ENCODE measurements around the gene TACC3.

TACC3 gene

DNA sequence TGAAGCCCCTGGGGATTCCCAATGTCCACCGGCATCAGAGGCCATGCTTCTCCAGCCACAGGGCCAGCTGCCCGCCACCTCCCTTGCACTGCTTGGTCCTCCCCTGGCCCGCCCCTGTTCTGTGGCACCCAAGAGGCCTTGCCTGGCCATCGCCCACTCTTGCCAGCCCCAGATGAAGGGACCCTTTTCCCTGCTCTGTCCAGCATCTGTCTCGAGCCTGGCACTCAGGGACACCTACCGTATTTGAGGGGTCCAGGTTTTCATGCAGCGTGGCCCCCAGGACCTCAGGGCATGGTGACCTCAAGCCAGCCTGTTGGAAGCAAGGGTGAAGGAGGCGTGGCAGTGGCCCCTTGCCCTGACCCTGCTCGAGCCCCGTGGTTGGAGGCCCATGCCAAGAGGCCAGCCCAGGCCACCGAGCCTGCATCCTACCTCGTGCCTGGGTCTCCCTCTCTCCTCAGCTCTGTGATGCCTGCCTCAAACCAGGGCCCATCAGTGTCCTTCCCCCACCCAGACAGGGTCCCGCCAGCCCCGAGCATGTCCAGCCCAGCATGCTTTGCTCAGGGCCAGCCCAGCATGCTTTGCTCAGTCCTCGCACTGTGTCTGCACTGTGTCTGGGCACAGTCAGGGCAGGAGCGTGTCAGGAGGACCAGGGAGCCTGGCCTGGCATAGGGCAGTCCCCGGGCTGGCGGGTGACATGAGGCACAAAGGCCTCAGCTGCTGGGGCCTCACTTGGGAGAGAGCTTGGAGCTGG is 57.5 kb downstream of the TACC3 start:
- DNase-seq, result no peak

DNA sequence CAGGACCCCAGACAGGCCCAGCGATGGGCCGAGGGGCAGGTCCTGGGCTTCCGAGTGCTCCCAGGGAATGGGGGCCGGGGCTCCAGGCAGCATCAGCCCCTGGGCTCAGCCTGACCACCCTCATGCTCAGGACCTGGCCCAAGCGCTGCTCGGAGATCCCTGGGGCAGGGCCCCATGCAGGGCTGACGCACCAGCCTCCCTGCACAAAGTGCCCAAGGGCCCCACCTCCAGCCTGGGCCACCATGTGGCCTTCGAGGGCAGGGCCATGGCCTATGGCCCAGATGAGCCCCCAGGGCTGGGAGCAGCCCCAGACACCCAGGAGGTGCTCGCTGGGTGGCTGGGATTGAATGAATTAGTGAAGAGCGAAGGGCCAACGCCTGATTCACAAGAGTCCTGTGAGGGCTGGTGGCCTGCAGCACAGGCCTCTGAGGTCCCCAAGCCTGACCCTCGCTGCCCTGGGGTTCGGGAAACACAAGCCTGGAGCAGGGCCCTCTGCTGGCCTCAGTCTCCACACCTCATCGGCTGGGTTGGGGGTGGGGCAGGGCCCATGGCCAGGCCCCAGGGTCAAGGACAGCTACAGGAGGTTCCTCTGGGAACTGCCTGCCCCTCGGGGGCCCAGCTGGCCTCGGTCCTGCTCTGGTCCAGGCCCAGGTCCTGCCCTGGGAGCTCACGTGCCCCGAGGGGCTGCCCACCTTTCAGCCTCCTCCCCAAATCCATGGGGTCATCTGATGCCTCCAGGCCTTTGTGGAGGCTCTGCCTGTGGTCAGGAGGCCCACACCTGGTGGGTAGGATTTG is 58.5 kb downstream of the TACC3 start:
- no peak for DNase-seq

DNA sequence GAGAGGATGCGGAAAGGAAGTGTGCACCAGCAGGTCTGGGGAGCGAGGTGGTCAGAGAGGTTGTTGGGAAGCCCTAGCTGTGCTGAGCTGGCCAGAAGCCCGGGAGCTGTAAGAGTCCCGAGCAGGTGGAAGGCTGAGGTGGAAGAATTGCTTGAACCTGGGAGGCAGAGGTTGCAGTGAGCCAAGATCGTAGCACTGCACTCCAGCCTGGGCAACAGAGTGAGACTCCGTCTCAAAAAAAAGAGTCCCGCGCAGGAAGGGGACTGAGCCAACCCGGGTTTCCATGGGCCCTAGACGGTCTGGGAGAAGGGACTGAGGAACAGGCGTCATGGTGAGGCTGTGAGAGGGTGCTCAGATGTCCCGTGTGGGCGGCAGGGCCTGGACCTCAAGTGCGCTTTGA is 59.1 kb downstream of the TACC3 start:
- no peak for DNase-seq

DNA sequence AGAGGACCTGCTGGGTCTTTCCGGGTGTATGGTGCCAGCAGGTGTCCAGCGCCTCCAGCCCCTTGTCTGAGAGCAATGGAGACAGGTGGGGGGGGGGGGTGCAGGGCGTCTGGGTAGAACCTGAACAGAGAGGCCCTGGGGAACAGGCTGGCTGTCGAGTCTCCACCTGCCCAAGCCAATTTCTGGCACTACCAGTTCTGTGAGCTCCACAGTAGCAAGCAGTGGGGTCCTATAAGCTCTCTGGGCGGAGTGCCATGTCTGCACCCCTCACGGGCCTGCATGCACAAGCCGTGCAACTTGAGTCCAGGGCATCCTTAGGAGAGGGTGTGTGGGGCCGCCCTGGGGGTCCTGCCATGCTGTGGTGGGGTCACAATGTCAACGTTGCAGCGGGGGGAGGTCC is 61.7 kb downstream of the TACC3 start:
- DNase-seq, result no peak

DNA sequence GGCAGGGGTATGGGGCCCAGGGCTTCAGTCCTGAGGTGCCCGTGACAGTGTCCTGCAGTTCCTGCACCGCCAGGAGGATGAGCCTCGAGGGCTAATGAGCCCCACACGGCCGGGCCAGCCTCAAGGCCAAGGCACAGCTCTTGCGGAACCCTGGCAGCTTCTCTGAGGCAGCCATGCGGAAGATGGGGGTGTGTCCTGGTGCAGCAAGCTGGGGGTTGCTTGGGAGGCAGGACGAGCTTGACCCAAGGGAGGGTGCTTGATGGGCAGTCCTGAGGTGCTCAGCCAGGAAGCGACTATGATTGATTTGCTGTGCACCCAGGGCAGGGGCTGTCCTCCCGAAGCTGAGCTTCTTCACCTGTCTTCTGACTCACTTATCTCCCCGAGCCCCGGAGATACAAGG is 62.6 kb downstream of the TACC3 start:
- no peak for DNase-seq

DNA sequence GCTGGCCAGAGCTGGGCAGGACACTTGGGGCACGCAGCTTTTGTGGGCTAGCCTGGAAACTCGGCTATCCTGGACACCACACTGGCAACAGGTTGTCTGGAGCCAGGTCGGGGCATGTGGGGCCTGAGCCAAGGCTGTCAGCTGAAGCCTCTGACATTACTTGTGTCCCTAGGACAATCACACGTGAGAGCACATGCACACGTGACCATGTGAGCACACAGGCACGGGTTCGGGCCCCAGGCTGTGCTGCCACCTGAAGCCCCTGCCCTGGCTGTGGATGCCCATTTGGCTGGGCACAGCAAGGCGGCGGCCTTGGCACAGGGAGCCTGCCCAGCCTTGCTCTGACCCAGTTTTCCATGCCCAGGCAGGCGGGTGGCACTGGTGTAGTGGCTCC is 63.1 kb downstream of the TACC3 start:
- DNase-seq, result no peak

DNA sequence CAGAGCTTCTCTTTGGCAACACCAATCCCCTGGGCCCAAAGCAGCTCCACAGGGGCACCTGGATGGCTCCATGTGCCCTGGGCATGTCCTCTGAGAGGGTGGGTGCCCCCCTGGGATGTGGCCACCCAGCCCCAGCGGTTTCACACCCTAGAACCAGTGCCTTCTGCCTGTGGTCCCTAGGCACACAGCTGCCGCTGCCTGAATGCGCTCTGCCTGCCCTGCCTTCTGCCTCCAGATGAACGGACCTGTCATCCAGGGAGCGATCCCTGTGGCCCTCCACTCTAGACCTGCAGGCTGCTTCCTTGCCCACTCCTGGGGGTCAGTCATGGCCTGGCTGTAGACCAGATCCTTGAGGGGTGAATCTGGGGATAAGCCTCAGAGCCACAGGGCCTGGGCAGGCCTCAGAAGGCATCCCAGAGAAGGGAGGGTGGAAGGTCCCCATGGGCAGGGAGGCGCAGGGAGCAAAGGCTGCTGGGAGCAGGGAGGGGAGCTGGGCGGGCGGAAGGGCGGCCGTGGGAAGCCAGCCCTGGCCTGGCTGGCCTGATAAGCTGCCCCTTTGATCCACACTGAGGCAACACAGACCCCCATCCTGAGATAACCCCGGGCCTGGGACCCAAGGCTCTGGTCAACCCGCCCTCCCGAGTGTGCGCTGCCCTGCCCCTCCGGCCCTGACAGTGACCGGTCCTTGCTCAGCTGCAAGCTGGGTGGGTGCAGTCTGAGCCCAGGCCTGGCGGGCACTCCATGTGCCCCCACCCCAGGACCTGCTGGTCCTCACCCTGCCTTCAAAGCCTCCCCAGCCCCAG is 63.7 kb downstream of the TACC3 start:
- no peak for DNase-seq

DNA sequence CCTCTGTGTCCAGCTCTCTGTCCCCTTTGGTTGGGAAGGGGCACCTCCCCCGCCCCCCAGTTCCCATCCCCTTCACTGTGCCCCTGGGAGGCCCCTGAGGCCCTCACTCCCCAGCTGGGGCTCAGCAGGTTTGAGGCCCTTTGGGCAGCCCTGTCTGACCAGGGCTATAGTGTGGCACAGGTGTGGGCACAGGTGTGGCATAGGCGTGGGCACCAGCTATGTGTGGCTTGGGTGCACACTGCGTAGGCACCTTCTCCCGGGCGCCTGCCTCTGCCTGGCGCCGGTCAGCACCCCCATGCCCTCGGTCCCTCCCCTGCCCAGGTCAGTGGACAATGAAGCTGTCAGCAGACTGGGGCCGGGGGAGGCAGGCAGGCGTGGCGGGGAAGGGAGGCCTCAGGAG is 64.3 kb downstream of the TACC3 start:
- no peak for DNase-seq

DNA sequence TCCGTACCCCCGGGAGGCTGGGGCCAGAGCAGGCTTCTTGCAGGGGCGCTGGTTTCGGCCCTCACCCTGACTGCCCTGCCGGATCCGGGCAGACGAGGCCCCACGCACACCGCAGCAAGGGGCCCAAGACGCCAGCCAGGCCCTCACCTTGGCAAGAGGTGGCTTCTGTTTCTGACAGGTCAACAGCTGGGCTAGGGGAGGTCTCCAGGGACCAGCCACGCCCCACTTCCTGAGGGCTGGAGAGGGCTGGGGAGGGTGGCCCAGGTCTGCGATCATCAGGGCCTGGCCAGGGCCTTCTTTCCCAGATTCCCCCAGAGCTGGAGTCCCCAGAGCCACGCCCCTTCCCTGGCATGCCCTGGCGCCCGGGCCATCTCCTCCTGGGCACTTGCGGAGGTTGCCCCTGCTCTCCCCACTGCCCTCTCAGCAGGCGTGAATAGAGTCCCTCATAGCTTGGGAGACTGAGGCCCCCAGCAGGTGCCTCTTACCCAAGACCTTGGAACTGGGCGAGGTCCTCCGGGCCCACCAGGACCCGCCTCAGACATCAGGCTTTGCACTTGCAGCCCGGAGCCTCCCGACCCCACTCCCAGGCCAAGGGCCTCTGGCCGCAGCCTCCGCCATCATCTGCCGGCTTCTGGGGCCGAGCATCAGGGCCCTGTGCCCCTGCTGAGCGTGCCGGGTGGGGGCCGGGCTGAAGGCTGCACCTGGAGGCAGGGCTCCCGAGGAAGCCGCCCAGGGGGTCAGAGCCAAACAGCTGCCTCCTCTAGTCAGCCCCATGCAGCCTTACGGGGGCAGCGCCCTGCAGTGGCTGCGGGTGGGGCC is 65.4 kb downstream of the TACC3 start:
- no peak for DNase-seq

DNA sequence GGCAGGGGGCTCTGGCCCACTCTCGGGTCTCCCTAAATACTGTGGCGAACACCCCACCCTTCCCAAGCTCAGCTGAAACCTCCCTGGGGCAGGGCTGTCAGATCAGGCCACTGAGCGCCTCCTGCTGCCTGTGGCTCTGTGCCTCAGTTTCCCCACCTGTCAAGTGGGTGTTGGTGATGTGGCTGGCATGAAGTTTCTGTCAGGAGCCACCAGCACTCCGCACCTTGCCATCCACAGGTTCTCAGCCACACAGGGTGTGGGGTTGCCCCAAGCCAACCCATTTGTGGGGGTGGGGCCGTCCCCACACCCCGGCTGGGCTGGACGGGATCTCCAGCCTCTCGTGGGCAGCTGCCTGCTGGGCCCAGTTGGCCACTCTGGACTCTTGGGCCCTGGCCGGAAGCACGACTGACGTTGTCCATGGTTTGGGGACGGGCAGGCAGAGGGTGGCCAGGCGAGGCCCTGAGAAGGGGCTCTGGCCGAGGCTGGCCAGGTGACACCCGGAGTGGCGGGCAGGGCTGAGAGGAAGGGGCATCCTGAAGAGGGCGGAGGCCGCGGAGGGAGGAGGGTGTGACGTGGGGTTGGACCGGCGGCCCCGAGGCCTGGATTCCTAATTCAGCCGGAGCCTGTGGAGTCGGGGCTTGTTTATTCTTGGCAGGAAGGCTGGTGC is 66.2 kb downstream of the TACC3 start:
- DNase-seq, result no peak

DNA sequence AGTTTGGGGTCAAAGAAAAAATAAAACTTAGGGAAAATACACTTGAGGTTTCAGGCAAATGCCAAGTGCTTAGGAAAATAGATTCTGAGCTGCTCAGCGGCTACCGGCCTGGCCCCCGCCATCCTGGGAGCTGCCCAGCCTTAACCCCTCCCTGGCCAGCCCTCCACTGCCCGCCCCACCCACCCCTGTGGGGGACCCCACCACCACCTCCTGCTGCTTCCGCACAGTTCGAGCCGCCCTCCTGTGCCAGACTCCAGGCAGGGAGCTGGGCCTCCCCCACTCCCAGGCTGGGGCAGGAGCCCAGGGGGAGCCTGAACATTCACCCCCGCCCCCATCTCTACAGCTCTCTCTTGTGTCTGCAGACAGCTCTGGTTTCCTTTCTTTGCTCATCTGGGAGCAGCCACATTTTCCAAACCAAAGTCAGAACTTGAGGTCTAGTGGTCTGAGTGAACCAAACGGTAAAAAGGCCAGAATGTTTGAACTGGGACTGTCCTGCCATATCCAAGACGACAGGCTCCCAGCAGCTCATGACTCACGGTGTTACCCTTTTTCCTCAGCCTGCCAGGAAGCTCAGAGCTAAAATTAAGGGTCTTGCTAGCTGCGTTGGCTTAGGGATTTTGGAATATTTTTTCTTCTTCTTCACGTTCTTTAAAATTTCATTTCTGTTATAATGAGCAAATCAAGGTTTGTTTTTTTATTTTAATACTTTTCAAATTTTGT is 67.1 kb downstream of the TACC3 start:
- no peak for DNase-seq

DNA sequence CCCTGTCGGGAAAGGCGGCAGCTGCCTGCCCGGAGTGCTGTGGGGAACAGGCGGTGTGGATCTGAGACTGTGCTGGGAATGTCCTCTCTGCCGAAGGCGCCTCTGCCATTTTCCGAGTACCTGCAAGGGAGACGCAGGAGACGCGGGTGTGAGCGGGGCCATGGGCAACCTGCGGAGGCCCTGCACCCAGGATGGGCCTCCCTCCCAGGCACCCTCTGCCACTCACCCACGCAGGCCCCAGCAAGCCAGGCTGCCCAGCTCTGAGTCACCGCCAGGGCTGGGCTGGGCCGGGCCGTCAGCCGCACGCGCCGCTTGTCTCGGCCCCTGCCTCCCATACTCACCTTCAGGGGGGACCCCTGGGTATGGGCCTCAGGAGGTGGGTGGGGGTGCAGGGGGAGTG is 68.2 kb downstream of the TACC3 start:
- no peak for DNase-seq

DNA sequence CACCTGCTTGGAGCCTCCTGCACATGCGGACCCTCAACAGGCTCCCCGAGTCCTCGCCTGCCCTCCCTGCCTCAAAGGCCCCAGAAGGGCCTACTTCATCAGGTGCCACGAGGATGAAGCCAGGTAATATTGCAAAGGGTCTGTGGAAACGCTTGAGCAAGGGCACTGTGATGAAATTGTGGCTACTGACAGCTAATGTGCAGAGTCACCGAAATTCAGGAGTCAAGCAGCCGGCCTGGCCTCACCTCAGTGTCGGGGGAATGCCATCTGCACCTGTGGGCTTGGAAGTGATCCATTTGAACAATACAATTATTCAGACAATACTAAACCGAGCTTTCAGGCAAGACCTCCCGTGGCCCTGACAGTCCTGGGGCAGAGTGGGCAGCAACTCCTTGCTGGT is 68.7 kb downstream of the TACC3 start:
- DNase-seq, result no peak

DNA sequence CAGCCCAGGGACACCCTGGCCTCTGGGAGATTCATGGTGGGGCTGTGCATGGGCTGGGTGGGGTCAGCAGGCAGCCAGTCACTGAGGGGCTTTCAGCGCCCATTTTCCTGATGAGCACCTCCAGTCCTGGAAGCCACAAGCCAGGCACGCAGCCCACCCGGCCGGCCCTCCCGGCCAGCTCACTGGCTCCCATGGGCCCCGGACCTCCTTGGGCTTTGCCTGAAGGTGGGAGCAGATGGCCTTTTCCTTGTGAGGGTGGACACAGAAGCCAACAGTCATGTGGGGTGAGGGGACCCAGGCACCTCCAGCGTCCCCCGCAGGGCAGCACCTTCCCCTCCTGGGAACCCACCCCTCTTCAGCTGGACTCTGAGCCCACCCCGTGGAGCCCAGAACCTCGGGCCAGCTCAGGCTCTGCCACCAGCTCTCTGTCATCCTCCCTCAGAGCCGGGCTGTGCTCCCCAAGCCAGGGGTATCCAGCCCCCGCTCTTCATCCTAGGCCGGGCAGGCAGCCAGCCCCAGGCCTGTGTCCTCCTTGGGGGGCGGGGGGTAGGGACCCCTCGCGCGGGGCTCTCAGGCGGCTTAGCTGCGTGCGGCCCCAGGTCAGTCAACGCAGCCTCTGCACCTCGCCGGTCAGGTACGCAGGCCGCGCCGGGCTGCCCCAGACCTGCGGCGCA is 71.0 kb downstream of the TACC3 start:
- no peak for DNase-seq

DNA sequence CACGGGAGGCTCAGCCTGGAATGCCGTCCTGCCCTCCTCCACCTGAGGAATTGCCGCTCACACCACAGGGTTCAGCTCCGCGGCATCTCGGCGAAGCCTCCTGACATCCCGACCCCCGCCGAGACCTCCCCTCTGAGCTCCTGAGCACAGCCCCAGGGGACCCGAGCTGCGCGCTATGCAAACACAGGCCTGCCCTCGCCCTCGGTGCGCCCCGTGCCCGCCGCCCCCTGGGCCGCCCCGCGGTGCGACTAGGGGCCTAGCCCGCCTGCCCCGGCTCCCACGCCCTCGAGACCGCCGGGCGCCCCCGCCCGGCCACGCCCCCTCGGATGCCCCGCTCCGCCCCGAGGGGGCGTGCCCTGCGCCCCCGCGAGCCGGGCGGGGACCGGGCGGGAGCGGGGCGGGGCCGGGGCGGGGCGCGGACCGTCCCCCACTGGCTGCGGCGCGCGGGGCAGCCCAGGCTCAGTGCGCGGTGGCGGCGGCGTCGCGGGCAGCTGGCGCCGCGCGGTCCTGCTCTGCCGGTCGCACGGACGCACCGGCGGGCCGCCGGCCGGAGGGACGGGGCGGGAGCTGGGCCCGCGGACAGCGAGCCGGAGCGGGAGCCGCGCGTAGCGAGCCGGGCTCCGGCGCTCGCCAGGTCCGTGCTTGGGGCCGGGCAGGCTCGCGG is 71.6 kb downstream of the TACC3 start, which contains the start of gene FGFR3:
Gene FGFR3 (plus strand): TSS at position 462 of the 664 bp plus-strand sequence. CDS start 642 bp downstream, outside the sequence.
- peak; percentile 37 for DNase-seq

DNA sequence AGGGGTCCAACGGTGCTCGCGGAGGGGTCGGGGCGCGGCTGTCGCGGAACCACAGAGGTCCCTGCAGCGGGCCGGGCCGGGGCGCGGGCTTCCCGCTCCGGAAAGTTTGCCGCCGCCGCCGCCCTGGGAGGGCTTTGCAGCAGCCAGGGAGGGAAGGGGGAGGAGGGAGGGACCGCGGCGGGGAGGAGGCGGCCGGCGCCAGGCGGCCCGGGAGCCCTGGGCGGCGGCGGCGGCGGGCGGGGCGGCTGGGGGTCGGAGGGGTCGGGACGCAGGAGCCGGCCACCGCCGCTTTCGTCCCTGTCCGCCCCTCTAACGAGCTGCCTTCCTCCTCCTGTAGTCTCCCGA is 72.1 kb downstream of the TACC3 start:
- DNase-seq, result peak; percentile 44

DNA sequence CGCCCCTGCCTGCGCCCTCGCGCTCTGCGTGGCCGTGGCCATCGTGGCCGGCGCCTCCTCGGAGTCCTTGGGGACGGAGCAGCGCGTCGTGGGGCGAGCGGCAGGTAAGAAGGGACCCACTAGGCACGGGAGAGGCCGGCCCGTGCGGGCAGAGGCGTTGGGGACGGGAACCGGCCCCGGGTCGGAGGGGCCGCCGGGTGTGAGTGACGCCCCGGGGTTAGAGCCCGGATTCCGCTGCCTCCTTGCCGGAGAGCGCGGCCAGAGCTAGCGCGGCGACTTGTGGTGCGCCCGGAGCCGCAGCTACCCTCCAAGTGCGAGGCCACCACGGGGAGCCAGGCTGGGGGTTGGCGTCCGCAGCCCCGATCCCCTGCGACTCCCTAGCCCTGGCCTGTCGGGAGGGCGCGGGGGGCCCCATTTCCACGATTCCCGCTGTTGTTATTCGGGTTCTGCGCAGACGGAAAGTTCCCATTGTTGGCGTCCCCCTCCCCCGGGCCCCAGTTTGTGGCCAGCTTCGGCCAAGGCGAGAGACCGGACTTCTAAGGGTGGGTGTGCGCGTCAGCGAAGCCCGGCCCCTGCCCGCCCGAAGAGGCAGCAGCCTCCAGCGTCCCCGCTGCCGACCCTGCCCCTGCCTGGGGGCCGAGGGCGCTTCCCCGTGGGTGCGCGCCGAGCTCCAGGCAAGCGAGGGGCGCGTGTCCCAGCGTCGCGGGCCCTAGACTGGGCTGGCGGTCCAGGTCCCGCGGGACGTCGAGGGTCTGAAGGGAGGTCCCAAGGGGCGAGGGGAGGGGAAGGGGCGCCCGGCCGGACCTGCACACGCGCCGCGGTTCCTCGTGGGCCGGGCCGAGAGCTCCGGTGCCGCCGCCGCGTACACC is 72.9 kb downstream of the TACC3 start:
- DNase-seq, result no peak

Data from activated CD4-positive, alpha-beta T cell treated with anti-CD3 and anti-CD28 coated beads, Interleukin-2, Interleukin-6, amounts not matched to agents 100 ng/mL and 50 ng/mL, durations not matched to agents 16 hours and 8 hours (primary cell).